Measurements from ENCODE around the gene MLANA.

The MLANA gene

DNA sequence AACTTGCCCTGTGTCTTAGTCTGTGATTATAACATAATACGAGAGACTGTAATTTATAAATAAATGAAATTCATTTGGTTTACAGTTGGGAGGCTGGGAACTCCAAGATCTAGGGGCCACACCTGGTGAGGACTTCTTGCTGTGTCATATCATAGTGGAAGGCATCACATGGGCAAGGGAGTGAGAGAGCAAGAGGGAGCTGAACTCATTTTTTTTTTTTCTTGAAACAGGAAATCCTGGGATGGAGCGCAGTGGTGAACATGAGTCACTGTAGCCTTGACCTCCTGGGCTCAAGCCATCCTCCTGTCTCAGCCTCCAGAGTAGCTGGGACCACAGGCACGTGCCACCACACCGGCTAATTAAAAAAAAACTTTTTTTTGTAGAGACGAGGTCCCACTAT, 7.2 kb downstream of the MLANA start:
- intact Hi-C loops (cut with DNase I), result no loop called here
- no peak for DNase-seq

DNA sequence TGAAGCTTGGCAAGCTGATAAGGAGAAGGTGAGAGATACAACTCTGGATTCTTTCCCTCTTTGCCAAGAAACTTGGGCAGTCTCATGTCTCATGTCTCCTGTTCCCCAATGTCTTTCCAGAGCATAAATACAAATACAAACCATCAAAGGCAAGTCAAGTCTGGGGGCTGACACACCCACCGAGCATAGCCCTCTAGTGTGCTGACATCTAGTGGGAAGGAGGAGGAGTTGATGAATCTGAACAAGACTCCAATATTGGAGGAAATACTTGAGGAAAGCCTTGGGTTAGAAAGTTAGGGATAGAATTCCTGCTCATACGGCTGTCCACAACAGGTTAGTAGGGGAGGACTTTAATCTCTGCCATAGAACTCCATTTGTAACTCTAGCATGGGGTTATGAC, 8.6 kb downstream of the MLANA start:
- DNase-seq, result peak in 1 of 10 donors; percentile 18
- intact Hi-C loops (cut with DNase I), result no loop called here

DNA sequence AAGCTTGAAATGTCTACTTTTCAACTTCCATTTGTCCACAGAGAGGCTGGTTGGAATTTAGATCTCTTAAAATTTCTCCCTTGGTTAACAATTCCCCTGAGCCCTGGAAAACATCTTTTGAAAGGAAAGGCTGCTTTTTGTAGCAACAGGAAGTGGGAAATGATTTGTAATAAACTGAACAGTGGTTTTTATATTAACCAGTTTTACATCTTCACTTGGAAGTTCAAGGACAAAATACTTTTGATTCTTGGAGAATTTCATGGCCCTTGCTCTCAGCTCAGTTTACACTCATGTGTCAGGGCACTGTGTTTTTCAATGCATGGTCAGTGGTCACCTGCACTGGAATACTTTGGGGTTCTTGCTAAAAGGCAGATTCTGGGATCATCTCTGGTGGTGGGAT, 9.9 kb downstream of the MLANA start:
- DNase-seq, result no peak
- intact Hi-C loops (cut with DNase I), result no loop called here

DNA sequence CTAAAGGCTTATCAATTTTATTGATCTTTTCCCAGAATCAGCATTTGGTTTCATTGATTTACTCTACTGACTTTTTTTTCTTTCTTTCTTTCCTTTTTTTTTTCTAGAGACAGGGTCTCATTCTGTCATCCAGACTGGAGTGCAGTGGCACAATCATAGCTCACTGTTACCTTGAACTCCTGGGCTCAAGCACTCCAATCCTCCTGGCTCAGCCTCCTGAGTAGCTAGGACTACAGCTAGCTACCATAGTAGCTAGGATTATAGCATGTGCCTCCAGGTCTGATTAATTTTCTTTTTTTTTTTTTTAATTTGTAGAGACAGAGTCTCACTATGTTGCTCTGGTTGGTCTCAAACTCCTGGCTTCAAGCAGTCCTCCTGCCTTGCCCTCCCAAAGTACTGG, 11.7 kb downstream of the MLANA start:
- peak in 1 of 10 donors; percentile 30 for DNase-seq
- intact Hi-C loops (cut with DNase I), result no loop called here

DNA sequence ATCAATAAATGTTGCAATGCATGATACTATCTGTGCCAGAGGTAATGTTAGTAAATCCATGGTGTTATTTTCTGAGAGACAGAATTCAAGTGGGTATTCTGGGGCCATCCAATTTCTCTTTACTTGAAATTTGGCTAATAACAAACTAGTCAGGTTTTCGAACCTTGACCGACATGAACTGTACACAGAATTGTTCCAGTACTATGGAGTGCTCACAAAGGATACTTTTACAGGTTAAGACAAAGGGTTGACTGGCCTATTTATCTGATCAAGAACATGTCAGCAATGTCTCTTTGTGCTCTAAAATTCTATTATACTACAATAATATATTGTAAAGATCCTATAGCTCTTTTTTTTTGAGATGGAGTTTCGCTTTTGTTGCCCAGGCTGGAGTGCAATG, 18.2 kb downstream of the MLANA start:
- no peak for DNase-seq
- intact Hi-C loops (cut with DNase I), result no loop called here

DNA sequence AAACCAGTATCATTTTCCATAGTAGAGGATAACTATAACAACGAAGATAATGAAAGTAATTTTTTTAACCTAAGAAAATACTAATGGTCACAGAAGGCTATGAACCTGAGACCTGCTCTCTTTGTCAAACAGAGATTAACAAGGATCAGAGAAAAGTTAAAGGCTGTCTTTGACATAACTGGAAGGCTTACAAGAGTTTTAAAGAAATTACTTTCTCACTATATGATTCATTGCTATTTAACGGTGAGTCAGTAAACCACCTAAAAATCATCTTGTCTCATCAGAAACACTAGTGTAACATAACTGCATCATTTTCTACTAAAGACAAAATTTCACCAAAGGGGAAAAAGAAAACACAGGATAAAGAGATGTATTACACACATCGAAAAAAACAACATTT, 19.3 kb downstream of the MLANA start:
- no peak for DNase-seq

DNA sequence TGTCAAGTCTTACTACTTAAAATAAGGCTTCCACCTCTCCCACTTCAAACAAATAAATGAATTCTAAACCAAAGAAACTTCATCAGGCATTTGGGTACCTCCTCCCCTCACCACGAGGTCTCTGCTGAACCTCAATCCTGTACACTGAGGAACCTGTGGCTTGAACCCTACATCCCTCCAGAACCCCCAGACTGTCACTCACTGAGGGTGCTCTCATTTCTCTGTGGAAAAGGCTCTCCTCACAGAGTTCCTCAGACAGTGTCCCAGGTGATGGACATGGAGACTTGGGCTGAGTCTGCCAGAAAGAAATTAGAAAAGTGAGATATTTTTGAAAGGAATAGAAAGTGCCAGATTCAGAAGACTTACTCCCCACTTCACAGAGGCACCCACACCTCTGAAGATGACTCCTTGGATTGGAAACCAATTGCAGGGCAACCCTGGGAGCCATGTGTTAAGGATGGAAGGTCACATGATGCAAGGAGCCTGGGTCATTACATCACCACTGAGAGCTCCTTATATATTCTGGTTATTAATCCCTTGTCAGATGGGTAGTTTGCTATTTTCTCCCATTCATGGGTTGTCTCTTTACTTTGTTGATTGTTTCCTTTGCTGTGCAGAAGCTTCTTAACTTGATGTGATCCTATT, 19.8 kb downstream of the MLANA start:
- intact Hi-C loops (cut with DNase I), result no loop called here
- DNase-seq, result no peak

More for the DNA sequence above, 19.3 kb downstream of the MLANA start:
- intact Hi-C loops (cut with DNase I), result no loop called here

DNA sequence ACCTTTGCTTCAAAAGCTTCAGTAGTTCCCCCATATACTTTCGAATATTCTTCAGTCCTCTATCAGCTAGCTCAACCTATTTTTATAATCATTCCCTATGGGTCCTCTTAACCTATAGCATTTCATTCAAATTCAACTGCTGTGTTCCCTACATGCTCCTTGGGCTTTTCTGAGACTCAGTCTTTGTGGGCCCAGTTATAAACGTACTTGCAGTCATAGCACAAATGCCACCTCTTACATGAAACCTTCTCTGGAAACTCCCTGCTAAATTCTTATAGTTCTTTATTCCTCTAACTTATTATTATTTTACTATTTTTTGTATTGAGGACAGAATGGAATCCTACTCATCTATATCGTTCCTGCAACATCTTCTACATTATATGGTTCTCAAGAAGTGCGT, 24.7 kb downstream of the MLANA start:
- no peak for DNase-seq
- intact Hi-C loops (cut with DNase I), result no loop called here

DNA sequence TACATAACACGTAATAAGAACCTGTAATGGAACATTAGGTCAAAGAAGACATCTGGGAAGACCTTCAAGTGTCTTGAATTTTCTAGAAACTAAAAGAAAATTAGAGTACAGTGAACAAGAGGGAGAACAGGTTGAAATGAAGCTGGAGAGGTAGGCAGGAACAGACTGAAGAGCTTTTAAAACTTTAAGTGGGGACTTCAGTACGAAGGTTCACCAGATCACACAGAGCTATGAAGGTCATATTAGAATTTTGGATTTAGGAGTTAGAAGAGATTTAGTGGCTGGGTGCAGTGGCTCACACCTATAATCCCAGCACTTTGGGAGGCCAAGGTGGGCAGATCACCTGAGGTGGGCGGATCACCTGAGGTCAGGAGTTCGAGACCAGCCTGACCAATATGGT, 26.6 kb downstream of the MLANA start:
- intact Hi-C loops (cut with DNase I), result no loop called here
- DNase-seq, result no peak

DNA sequence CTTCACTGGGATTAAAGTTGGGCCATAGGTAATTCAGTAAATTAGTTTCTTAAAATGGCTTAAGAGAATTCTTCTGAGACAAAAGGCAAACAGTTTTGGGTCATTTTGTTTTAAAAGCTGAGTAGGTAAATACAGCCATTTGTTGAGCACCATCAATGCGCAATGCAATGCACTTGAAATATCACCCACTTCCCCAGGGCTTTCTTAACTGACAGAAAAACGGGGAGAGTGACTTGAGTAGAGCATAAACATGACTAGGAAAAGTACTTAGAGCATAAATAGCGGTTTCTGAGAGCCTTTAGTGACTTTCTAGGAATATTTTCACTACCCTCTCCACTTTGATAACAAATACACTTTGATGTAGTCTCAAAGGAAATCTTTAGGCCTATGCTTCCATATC, 27.2 kb downstream of the MLANA start:
- DNase-seq, result no peak
- intact Hi-C loops (cut with DNase I), result no loop called here

DNA sequence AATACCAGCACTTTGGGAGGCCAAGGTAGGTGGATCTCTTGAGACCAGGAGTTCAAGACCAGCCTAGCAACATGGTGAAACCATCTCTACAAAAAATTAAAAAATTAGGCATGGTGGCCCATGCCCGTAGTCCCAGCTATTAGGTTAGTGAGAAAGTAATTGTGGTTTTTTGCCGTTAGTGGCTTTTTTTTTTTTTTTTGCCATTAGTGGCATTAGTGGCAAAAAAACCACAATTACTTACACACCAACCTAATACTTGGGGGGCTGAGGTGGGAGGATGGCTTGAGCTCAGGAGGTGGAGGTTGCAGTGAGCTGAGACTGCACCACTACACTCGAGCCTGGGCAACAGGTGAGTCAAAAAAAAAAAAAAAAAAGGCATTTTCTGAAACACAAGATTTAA, 27.8 kb downstream of the MLANA start:
- DNase-seq, result no peak
- intact Hi-C loops (cut with DNase I), result no loop called here

DNA sequence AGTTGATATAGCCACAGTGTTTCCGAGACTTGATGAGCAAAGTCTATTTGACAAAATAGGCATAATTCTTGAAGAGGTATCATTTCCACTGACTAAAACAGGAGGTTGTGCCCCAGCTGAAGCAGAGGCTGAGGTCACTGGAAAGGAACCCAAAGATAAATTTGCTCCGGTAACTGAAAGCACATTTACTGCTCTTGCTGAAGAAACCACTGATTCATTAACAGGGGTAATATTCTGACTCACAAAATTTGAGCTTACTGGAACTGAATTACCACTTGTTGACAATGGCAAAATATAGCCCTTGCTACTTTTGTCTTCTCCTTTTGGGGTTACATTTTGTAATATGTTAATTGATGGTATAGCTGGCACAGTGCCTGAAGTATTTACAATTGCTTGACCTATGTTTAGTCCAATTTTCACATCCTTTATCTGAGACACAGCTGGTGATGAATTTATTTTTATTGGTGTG, 30.2 kb downstream of the MLANA start:
- DNase-seq, result no peak
- intact Hi-C loops (cut with DNase I), result no loop called here

DNA sequence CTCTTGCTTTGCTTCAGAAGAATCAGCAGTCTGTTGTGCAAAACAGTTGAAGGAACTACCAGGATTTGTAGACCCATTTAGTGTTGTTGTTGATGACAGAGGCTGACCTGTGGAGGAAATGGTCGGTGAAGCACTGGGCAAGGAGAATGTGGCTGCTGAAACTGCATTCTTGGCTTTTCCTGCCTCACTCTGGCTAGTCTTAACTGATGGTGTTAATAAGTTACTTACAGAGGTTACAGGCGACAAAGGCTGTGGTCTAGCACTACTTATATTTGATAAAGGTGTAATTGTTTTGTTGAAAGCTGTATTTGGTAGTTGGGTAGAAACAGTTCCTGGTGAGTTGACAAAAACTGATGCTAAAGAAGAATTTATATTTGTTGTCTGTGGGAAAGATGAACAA, 31.5 kb downstream of the MLANA start:
- intact Hi-C loops (cut with DNase I), result no loop called here
- no peak for DNase-seq

DNA sequence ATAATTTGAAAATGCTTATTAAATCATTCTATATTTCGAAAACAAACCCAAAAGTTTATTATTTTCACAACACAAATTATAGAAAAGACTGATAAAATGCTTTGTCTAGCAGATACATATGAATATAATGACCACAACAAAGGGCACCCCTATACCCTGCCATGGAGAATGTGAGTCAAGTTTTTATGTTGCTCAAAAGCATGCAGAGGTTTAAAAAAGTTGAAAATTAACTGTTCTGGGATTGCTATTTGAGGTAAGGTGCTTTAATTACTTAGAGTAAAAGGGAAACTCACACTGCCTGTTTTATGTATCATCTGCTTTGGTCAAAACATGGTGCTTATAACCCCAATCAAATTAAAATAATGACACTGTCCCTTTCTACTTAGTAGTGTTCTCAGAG, 41.0 kb downstream of the MLANA start:
- intact Hi-C loops (cut with DNase I), result no loop called here
- DNase-seq, result no peak

DNA sequence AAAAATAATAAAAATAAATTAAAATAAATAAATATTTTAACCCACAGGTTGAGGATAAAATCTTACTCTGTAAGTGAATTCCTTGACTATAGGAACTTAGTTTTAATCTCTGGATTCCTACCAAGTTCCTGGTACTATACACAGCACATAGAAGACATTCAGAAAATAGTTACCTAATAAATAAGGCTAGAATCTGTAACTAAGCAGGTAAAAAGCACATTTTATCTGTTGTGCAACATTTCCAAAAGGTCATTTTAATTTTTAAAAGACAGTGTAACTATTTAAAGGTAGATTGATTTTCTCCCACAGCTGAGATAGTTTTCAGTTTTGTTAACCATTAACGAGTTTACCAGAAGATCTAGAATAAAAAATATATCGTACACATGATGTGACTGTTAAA, 47.8 kb downstream of the MLANA start:
- no peak for DNase-seq

DNA sequence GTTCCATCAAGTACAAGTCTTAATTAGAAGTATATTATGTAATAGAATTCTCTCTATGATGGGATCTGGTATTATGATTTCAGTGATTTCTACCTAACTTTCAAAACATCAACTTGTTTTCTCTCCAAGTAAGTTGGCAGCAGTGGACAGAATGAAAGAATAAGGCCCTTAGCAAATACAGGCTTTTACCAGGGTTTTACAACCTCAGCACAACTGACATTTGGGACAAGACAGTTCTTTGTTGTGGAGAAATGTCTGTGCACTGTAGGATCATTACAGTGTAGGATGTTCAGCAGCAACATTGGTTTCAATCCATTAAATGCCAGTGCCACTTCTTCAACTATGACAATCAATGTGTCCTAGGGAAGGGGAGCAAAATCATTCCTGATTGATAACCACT, 48.8 kb downstream of the MLANA start:
- no peak for DNase-seq
- intact Hi-C loops (cut with DNase I), result no loop called here

More for the DNA sequence above, 47.8 kb downstream of the MLANA start:
- intact Hi-C loops (cut with DNase I), result no loop called here

DNA sequence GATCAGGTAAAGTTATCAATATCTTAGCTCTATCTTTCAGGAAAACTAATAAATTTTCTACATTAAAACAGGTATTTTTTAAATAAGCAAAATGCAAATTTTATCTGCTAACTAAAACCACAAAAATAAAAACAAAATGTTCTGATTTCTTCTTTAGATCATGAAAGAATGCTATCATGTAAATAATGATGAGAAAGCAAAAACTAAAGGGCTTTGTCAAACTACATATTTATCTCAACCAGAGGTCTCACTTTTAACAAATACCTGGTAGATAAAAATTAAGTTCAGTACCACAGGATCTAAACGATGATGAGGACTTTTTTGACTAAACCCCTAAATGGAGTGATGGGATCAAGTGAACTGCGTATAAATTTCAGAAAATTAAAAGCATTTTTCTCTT, 50.5 kb downstream of the MLANA start:
- intact Hi-C loops (cut with DNase I), result no loop called here
- DNase-seq, result no peak

DNA sequence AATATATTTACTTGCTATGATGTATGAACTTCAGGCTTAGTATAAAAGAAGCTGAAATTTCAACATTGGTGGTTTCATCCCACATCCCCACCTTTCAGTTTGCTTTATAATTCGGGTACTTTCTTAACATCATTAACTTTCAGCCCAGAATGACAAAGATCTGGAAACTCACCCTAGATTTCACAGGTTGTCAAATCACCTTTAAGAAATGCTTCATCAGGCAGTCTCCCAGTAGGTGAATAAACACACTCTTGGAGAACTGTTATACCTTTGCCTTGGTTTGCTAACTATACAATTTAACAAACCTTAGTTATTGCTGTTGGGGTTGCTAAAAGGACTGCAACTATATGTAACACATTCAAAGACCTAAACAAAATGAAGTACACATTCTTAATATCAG, 54.4 kb downstream of the MLANA start:
- no peak for DNase-seq
- intact Hi-C loops (cut with DNase I), result no loop called here

DNA sequence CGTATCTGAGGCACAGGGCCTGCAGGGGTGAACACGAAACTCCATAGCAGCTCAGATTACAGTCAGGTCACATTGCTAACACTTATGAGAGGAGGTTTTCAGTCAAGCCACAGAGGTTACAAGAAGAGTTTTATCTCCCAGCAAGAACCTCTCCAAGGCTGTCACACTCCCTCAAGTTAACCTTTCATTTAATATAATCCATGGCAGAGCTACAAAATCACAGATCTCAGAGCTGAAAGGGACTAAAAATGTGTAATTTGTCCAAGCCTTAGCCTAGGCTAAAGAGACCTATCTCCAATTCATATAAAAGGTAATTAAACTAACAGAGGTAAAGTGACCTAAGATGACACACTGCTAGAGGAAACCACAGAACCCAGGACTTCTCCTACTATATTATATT, 57.2 kb downstream of the MLANA start:
- DNase-seq, result no peak
- intact Hi-C loops (cut with DNase I), result no loop called here

DNA sequence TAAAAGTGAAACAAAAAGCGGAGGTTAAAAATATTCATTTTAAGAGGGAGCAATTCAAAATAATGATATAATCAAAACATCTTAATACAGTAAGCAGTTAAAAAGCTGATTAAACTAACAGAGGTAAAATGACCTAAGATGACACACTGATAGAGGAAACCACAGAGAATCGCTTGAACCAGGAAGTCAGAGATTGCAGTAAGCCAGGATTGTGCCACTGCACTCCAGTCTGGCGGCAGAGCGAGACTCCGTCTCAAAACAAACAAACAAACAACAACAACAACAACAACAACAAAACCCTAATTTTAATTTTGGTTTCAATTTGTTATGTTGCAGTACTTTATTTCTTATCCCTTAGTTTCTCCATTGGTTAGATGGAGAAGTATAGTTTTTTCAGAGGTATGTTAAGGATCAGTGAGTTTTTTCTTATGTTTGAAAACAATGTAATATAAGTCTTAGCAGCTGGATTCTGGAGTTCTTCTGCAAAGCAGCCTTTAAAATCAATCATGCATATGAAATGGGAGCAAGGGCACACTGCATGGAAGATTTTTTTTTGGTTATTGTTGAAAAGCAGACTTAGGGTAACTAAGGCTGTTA, 58.5 kb downstream of the MLANA start:
- DNase-seq, result no peak
- intact Hi-C loops (cut with DNase I), result no loop called here

DNA sequence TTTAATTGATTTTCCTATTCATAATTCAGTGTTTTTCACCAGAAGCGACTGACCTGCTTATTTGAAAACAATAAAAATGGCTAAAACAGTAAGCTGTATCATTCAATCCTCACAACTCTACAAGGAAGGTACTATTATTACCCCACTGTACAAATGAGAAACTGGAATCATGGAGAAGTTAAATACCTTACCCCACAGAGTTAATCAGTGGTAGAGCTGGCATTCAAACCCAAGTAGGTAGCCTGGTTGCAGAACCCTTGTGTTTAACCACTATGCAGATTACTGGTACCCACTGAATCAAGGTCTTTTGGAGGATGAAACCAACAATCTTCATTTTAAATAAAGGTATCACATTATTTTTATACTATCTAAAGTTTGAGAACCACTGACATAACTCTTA, 59.6 kb downstream of the MLANA start:
- intact Hi-C loops (cut with DNase I), result no loop called here
- DNase-seq, result no peak

DNA sequence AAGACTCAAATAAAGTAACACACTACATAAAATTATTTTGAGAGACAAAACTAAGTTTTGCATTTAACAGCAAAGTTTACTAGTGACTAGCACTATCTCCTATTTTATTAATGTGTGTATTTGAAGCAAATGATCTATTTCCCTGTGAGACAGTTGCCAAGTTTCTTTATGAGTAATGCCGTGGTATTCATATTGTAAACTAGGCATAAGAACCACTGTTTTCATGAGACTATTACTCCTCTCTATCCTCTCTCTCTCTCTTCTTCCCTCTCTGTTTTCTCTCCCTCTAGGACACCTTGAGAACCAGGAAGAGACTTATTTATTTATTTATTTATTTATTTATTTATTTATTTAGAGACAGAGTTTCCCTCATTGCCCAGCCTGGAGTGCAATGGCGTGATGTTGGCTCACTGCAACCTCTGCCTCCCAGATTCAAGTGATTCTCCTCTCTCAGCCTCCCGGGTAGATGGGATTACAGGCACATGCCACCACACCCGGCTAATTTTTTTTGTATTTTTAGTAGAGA, 61.1 kb downstream of the MLANA start:
- intact Hi-C loops (cut with DNase I), result no loop called here
- no peak for DNase-seq
